Left ventricle myocardium superior (tissue), 1 donor: ENCODE measurements around the gene CCDC137. TPM values are rescaled to one million over a fixed set of nuclear protein-coding genes. Genes with fewer than 3 reads are reported as not detected.
"Not testable (repeated sequence)": the region's sequence is repeated elsewhere in the genome, so short reads cannot be mapped to it uniquely, and the experiment has no call there.

Experiments
- ATAC-seq: fragments of 200-7000 bp; cut with Tn5 transposase; one replicate; pipeline ENCODE4 v1.9.1; 2020; ENCODE audit warnings: mild to moderate bottlenecking, moderate library complexity
- DNase-seq: peaks from one replicate; pipeline ENCODE4 v3.0.0-alpha.2; 2020
- intact Hi-C: fragments of 100-400 bp; cut with micrococcal nuclease; formaldehyde crosslinking; loops from one replicate; pipeline ENCODE4 v1.11.0; 2022
- total RNA-seq: library from RNA; stranded (reverse); fragmentation: NEBNext Ultra II Directional; extraction: Animal tissue kit (Norgen Biotek cat#: 25700); gene quantifications from one replicate; pipeline ENCODE4 v1.2.1, GENCODE V29; 2021
- donor health status: DM: no; HTN: yes; CAD: no; lungs with severe emphysema.

The CCDC137 gene
- total RNA-seq, 1 donor from 2014 or later = 6.2 TPM

- ATAC-seq, intact Hi-C loops: not testable (repeated sequence)
- DNase-seq = peak; percentile 42
These were observed 9.1 kb downstream of the CCDC137 start for GRCh38 chr17:81675515-81676221.

GRCh38 chr17:81676906-81677305, 10.4 kb downstream of the CCDC137 start:
- ATAC-seq (no peak), DNase-seq (no peak)
- intact Hi-C loops = no loop called here

GRCh38 chr17:81680150-81680549, 13.6 kb downstream of the CCDC137 start:
- intact Hi-C loops = no loop called here
- ATAC-seq (no peak), DNase-seq (no peak)

- intact Hi-C loops = no loop called here
- no peak for ATAC-seq
- no peak for DNase-seq
These were observed 15.1 kb downstream of the CCDC137 start for GRCh38 chr17:81681672-81682071.

- intact Hi-C loops = no loop called here
- DNase-seq = no peak
- no peak for ATAC-seq
These were observed 16.1 kb downstream of the CCDC137 start for GRCh38 chr17:81682565-81683207.

GRCh38 chr17:81683208-81683583, 16.7 kb downstream of the CCDC137 start:
- intact Hi-C loops = no loop called here
- ATAC-seq (peak; percentile 34), DNase-seq (no peak)

- intact Hi-C loops = no loop called here
- DNase-seq (peak; percentile 99), ATAC-seq (peak; percentile 99)
These were observed 17.3 kb downstream of the CCDC137 start, which contains the start of the genes ARL16 and HGS for GRCh38 chr17:81683584-81684441. TSS of gene ARL16 (minus strand) at chr17:81683797. CDS start at chr17:81683753, 44 bp downstream. TSS of gene HGS (plus strand) at chr17:81684011. CDS start at chr17:81684067, 56 bp downstream.

- no peak for DNase-seq
- intact Hi-C loops = no loop called here
- ATAC-seq = no peak
These were observed 17.9 kb downstream of the CCDC137 start for GRCh38 chr17:81684442-81684911.

- intact Hi-C loops = no loop called here
- no peak for DNase-seq
These were observed 18.6 kb downstream of the CCDC137 start for GRCh38 chr17:81685108-81685507.

GRCh38 chr17:81686614-81687013, 20.1 kb downstream of the CCDC137 start:
- intact Hi-C loops = no loop called here
- DNase-seq = no peak
- ATAC-seq = no peak

More at GRCh38 chr17:81685108-81685507, 18.6 kb downstream of the CCDC137 start:
- ATAC-seq = no peak

GRCh38 chr17:81687770-81688541, 21.4 kb downstream of the CCDC137 start:
- intact Hi-C loops = no loop called here
- DNase-seq (no peak), ATAC-seq (no peak)

GRCh38 chr17:81688616-81689015, 22.1 kb downstream of the CCDC137 start:
- no peak for DNase-seq
- intact Hi-C loops = no loop called here
- ATAC-seq = no peak

GRCh38 chr17:81690066-81690465, 23.5 kb downstream of the CCDC137 start:
- intact Hi-C loops = no loop called here
- no peak for ATAC-seq
- no peak for DNase-seq

- DNase-seq (no peak), ATAC-seq (no peak)
- intact Hi-C loops = no loop called here
These were observed 24.0 kb downstream of the CCDC137 start for GRCh38 chr17:81690549-81690948.

GRCh38 chr17:81691196-81691595, 24.7 kb downstream of the CCDC137 start:
- ATAC-seq (no peak), DNase-seq (no peak)
- intact Hi-C loops = no loop called here

- intact Hi-C loops = no loop called here
- DNase-seq (no peak), ATAC-seq (no peak)
These were observed 25.1 kb downstream of the CCDC137 start for GRCh38 chr17:81691608-81692007.

GRCh38 chr17:81693509-81694210, 27.1 kb downstream of the CCDC137 start:
- ATAC-seq (no peak), DNase-seq (peak; percentile 28)
- intact Hi-C loops = no loop called here

GRCh38 chr17:81694810-81695209, 28.3 kb downstream of the CCDC137 start:
- DNase-seq (no peak), ATAC-seq (no peak)
- intact Hi-C loops = no loop called here
